ENCODE measurements around the gene FANCL. TPM values are rescaled to one million over a fixed set of nuclear protein-coding genes. Genes with fewer than 3 reads are reported as not detected.

Gene FANCL
- total and polyA plus RNA-seq, 9 of the 15 experiments (the other 6 are each of a cell fraction or from before 2014, with no cell fraction given): 36.7 to 120 (median 58.5) TPM

GRCh38 chr2:58140508-58141072 is 100.5 kb downstream of the FANCL start (continued):
- TF ChIP-seq USF2 (CRISPR knock-in tag; IDR thresholded peaks at IDR 0.05) (no peak), DIDO1 (tag; IDR thresholded peaks at IDR 0.05; ENCODE audit: low read depth) (no peak), SAFB (IDR thresholded peaks at IDR 0.05; ENCODE audit: borderline replicate concordance, low read depth, low read length) (no peak), TRIM24 (IDR thresholded peaks at IDR 0.05) (no peak), KHSRP (IDR thresholded peaks at IDR 0.05) (no peak), ASH1L (IDR thresholded peaks at IDR 0.05; ENCODE audit: borderline replicate concordance, low read depth, partially characterized antibody) (no peak), ZNF121 (CRISPR knock-in tag; conservative IDR thresholded peaks at IDR 0.05) (no peak), KAT8 (IDR thresholded peaks at IDR 0.05; ENCODE audit: low read depth) (no peak), REST (IDR thresholded peaks at IDR 0.05; ENCODE audit: borderline replicate concordance) (no peak), REST (CRISPR knock-in tag; IDR thresholded peaks at IDR 0.05; ENCODE audit: low read depth) (no peak)

All from K562 (cell line).